Neural progenitor cell (in vitro differentiated cells): ENCODE measurements around the gene STARD3NL. TPM values are rescaled to one million over a fixed set of nuclear protein-coding genes. Genes with fewer than 3 reads are reported as not detected.
"Not testable (repeated sequence)": the region's sequence is repeated elsewhere in the genome, so short reads cannot be mapped to it uniquely, and the experiment has no call there.

Source experiments
- DNase-seq: peaks from one replicate; pipeline ENCODE4 v3.0.0-alpha.2; 2016; ENCODE audit warnings: low spot score
- H2AFZ ChIP-seq: fragments of 200-600 bp; sonication (generic); replicated peaks from 2 replicates; pipeline ENCODE4 v1.6.1; 2016; ENCODE audit warnings: antibody characterized with exemption
- H3F3A ChIP-seq: fragments of 200-600 bp; sonication (generic); 2 replicates; pipeline ENCODE4 v1.6.1; 2016; ENCODE audit warnings: antibody characterized with exemption, low read depth
- H3K27ac ChIP-seq: fragments of 200-600 bp; sonication (generic); 2 replicates; pipeline ENCODE4 v1.5.1; 2016; ENCODE audit warnings: mild to moderate bottlenecking
- H3K27me3 ChIP-seq: fragments of 200-600 bp; sonication (generic); 2 replicates; pipeline ENCODE4 v1.6.1; 2016; ENCODE audit warnings: mild to moderate bottlenecking, moderate library complexity
- H3K36me3 ChIP-seq: fragments of 200-600 bp; sonication (generic); 2 replicates; pipeline ENCODE4 v1.5.1; 2016
- H3K4me1 ChIP-seq: fragments of 200-600 bp; sonication (generic); 2 replicates; pipeline ENCODE4 v1.6.1; 2016; ENCODE audit warnings: mixed run types
- H3K4me2 ChIP-seq: fragments of 200-600 bp; sonication (generic); 2 replicates; pipeline ENCODE4 v1.6.1; 2016
- H3K4me3 ChIP-seq: fragments of 200-600 bp; sonication (generic); 2 replicates; pipeline ENCODE4 v1.5.1; 2016
- H3K79me2 ChIP-seq: fragments of 200-600 bp; sonication (generic); 2 replicates; pipeline ENCODE4 v1.6.1; 2016; ENCODE audit warnings: low read depth
- H3K9ac ChIP-seq: fragments of 200-600 bp; sonication (generic); 2 replicates; pipeline ENCODE4 v1.6.1; 2016
- H3K9me3 ChIP-seq: fragments of 200-600 bp; sonication (generic); 2 replicates; pipeline ENCODE4 v1.5.1; 2016; ENCODE audit warnings: low read depth
- H4K20me1 ChIP-seq: fragments of 200-600 bp; sonication (generic); 2 replicates; pipeline ENCODE4 v1.6.1; 2016; ENCODE audit warnings: low read depth
- H3K27ac Mint-ChIP-seq: 3 replicates; pipeline ENCODE4 v1.8.0; 2021; ENCODE audit warnings: mixed read lengths
- H3K27me3 Mint-ChIP-seq: 2 replicates; pipeline ENCODE4 v1.8.0; 2022; ENCODE audit warnings: low read depth, mild to moderate bottlenecking, inconsistent platforms, moderate library complexity, mixed read lengths; ENCODE audit not compliant: insufficient read depth
- H3K36me3 Mint-ChIP-seq: 3 replicates; pipeline ENCODE4 v1.8.0; 2021; ENCODE audit warnings: mixed read lengths
- H3K4me1 Mint-ChIP-seq: 3 replicates; pipeline ENCODE4 v1.8.0; 2021; ENCODE audit warnings: mixed read lengths
- H3K4me3 Mint-ChIP-seq: 3 replicates; pipeline ENCODE4 v1.8.0; 2021; ENCODE audit warnings: mild to moderate bottlenecking, moderate library complexity, mixed read lengths
- H3K9me3 Mint-ChIP-seq: 3 replicates; pipeline ENCODE4 v1.8.0; 2020; ENCODE audit warnings: mixed read lengths
- EZH2 ChIP-seq: fragments of 200-600 bp; sonication (generic); IDR thresholded peaks from 2 replicates; pipeline ENCODE4 v1.6.1; 2017; ENCODE audit warnings: antibody characterized with exemption, mild to moderate bottlenecking, moderate library complexity
- EZH2phosphoT487 ChIP-seq: fragments of 200-600 bp; sonication (generic); IDR thresholded peaks from 2 replicates; pipeline ENCODE4 v1.6.1; 2017; ENCODE audit warnings: antibody characterized with exemption
- total RNA-seq: library from RNA; depleted of rRNA; stranded (reverse); fragments of >200 nt; gene quantifications from 2 replicates; pipeline ENCODE4 v1.2.3, GENCODE V29; 2015; ENCODE audit warnings: low replicate concordance
- TF ChIP-seq, protein P1 (sequence below): fragments of 200-600 bp; sonication (generic); IDR thresholded peaks from 2 replicates; pipeline ENCODE4 v1.5.1; 2017; ENCODE audit warnings: antibody characterized with exemption, mild to moderate bottlenecking

STARD3NL gene
- total RNA-seq, 1 donor from 2014 or later: 121 TPM

DNA sequence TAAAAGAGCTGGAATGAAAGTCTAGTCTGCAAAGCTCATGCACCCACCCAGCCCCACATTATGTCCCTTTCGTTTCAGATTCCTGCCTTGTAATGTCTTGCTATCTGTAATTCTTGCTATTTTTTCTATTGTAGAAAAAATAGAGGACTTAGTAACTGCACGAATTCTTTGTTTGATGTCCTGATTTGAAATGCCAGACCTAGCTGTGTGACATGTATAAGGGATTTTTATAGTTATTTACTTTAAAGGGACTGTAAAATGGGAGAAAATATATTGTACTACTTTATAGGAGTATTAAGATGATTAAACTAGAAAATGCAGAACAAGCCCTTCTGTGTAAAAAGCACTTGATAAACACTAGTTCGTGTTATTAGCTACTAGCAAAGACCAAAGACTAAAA is 63.0 kb downstream of the STARD3NL start:
- no peak overlapping the region for H3K9ac ChIP-seq
- no peaks in the 10 kb centered on the region for H3K27me3 ChIP-seq
- Mint-ChIP-seq H3K4me1 (no peaks in the 10 kb centered on the region), H3K36me3 (no peaks in the 10 kb centered on the region), H3K27ac (no peak overlapping the region), H3K4me3 (no peak overlapping the region), H3K9me3 (no peaks in the 10 kb centered on the region), H3K27me3 (peaks cover 2% of the 10 kb centered on the region)
- no peaks in the 10 kb centered on the region for H3K4me1 ChIP-seq
- H3K9me3 ChIP-seq: no peaks in the 10 kb centered on the region
- H3K4me2 ChIP-seq: no peak overlapping the region
- no peaks in the 10 kb centered on the region for H4K20me1 ChIP-seq
- H2AFZ ChIP-seq: no peak overlapping the region
- H3K79me2 ChIP-seq: no peaks in the 10 kb centered on the region
- DNase-seq: no peak
- H3F3A ChIP-seq: no peaks in the 10 kb centered on the region
- no peak overlapping the region for H3K4me3 ChIP-seq
- TF ChIP-seq EZH2phosphoT487 (no peak), EZH2 (no peak)
- H3K27ac ChIP-seq: no peak overlapping the region
- H3K36me3 ChIP-seq: no peaks in the 10 kb centered on the region

DNA sequence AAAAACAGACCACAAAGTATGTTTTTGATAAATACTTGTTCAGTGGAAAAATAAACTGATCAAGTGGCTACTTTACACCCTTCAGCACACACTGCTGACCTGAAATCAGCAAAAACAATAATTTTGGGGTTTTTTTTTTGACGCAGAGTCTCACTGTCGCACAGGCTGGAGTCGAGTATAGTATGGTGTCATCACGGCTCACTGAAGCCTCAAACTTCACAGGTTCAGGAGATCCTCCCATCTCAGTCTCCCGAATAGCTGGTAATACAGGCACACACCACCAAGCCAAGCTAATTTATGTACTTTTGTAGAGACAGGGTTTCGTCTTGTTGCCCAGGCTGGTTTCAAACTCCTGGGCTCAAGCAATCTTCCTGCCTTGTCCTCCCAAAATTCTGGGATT is 64.8 kb downstream of the STARD3NL start:
- Mint-ChIP-seq H3K4me1 (no peaks in the 10 kb centered on the region), H3K36me3 (no peaks in the 10 kb centered on the region), H3K4me3 (no peak overlapping the region), H3K9me3 (no peaks in the 10 kb centered on the region), H3K27me3 (peaks cover 2% of the 10 kb centered on the region), H3K27ac (no peak overlapping the region)
- no peak overlapping the region for H3K27ac ChIP-seq
- H3K36me3 ChIP-seq: no peaks in the 10 kb centered on the region
- TF ChIP-seq EZH2: no peak
- TF ChIP-seq, protein P1, sequence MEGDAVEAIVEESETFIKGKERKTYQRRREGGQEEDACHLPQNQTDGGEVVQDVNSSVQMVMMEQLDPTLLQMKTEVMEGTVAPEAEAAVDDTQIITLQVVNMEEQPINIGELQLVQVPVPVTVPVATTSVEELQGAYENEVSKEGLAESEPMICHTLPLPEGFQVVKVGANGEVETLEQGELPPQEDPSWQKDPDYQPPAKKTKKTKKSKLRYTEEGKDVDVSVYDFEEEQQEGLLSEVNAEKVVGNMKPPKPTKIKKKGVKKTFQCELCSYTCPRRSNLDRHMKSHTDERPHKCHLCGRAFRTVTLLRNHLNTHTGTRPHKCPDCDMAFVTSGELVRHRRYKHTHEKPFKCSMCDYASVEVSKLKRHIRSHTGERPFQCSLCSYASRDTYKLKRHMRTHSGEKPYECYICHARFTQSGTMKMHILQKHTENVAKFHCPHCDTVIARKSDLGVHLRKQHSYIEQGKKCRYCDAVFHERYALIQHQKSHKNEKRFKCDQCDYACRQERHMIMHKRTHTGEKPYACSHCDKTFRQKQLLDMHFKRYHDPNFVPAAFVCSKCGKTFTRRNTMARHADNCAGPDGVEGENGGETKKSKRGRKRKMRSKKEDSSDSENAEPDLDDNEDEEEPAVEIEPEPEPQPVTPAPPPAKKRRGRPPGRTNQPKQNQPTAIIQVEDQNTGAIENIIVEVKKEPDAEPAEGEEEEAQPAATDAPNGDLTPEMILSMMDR: no peak
- no peak for TF ChIP-seq EZH2phosphoT487
- H3K4me1 ChIP-seq: no peaks in the 10 kb centered on the region
- H3K4me2 ChIP-seq: no peak overlapping the region
- no peak overlapping the region for H3K4me3 ChIP-seq
- H3K27me3 ChIP-seq: no peaks in the 10 kb centered on the region
- no peak for DNase-seq
- no peaks in the 10 kb centered on the region for H3F3A ChIP-seq
- no peak overlapping the region for H3K9ac ChIP-seq
- H3K79me2 ChIP-seq: no peaks in the 10 kb centered on the region
- no peaks in the 10 kb centered on the region for H3K9me3 ChIP-seq
- H4K20me1 ChIP-seq: no peaks in the 10 kb centered on the region
- no peak overlapping the region for H2AFZ ChIP-seq

DNA sequence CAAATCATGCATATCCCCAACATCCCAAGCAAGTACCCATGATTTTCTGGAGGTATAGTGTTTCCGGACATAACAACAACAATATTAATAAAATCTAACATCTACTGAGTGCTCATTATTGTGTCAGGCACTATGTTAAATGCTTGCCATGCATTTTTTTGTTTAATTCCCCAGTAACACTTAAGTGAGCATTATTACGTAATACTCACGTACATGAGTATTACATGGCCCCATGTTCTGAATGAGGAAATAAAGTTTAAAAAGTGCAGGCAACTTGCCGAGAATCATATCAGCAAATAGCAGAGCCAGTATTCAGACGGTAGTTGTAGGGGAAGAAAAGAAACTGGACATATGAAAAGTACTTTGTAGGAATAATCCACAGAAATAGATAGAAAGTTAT is 65.3 kb downstream of the STARD3NL start:
- H4K20me1 ChIP-seq, H3K9ac ChIP-seq, H3K4me2 ChIP-seq, H3K4me1 ChIP-seq, H3K27me3 ChIP-seq, H3K27me3 Mint-ChIP-seq, H3K9me3 Mint-ChIP-seq, H3K4me3 ChIP-seq, H3K4me1 Mint-ChIP-seq, H2AFZ ChIP-seq, H3K36me3 Mint-ChIP-seq, H3K4me3 Mint-ChIP-seq, H3K36me3 ChIP-seq, H3K27ac Mint-ChIP-seq, DNase-seq, H3K79me2 ChIP-seq, H3K9me3 ChIP-seq, H3F3A ChIP-seq, H3K27ac ChIP-seq: not testable (repeated sequence)

DNA sequence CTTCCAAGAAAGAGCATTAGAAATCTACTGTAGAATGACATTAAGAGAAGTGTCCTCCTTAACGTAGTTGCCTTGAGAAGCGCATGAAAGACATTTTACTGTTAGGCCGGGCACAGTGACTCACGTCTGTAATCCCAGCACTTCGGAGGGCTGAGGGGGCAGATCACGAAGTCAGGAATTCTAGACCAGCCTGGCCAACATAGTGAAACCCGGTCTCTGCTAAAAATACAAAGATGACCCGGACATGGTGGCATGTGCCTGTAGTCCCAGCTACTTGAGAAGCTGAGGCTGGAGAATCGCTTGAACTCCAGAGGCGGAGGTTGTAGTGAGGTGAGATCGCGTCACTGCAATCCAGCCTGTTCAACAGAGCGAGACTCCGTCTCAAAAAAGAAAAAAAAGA is 66.5 kb downstream of the STARD3NL start:
- H3K36me3 ChIP-seq: no peaks in the 10 kb centered on the region
- no peak overlapping the region for H3K27ac Mint-ChIP-seq

More for the DNA sequence above, 66.5 kb downstream of the STARD3NL start:
- Histone ChIP-seq H3K4me3 (no peak overlapping the region), H3K9ac (no peak overlapping the region), H3K27me3 (no peaks in the 10 kb centered on the region), H3K79me2 (no peaks in the 10 kb centered on the region), H3F3A (no peaks in the 10 kb centered on the region), H4K20me1 (no peaks in the 10 kb centered on the region), H3K4me2 (no peak overlapping the region), H3K9me3 (no peaks in the 10 kb centered on the region), H2AFZ (no peak overlapping the region), H3K27ac (no peak overlapping the region), H3K4me1 (no peaks in the 10 kb centered on the region)
- TF ChIP-seq EZH2: no peak
- TF ChIP-seq, protein P1: no peak
- TF ChIP-seq EZH2phosphoT487: no peak
- no peak overlapping the region for H3K4me3 Mint-ChIP-seq
- H3K9me3 Mint-ChIP-seq: no peaks in the 10 kb centered on the region
- no peaks in the 10 kb centered on the region for H3K36me3 Mint-ChIP-seq
- no peaks in the 10 kb centered on the region for H3K4me1 Mint-ChIP-seq
- no peak for DNase-seq
- H3K27me3 Mint-ChIP-seq: peaks cover 2% of the 10 kb centered on the region
